ENCODE data around the gene LATS2.
"Not testable (repeated sequence)": the region's sequence is repeated elsewhere in the genome, so short reads cannot be mapped to it uniquely, and the experiment has no call there.

The LATS2 gene

DNA sequence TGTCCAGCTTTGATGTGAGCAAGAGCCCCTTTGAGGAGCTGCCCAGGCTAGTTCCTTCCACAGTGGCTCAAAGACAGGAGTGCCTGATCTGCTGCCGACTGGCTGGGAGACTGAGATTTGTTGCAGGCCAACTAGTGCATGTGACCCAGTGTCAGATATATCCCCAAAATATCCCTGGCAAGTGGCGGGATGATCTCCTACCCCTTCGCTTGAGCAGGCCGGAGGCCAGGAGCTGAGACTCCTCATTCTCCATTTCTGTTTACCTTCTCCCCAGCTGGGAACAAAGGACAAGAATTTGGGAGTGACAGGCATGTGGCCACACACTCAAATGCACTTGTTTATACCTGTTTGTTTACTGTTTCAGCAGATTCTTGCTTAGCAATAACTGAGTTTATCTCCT is 121.7 kb downstream of the LATS2 start:
- H3K4me3 ChIP-seq (ENCODE audit: low read depth, low read length): no peak overlapping the region
- DNase-seq (ENCODE audit: low read depth): no peak
- no peak for TF ChIP-seq CTCF (IDR thresholded peaks at IDR 0.05; ENCODE audit: low read depth, low read length, missing control alignments)

- no peak for DNase-seq (ENCODE audit: low read depth)
- TF ChIP-seq CTCF (IDR thresholded peaks at IDR 0.05; ENCODE audit: low read depth, low read length, missing control alignments): no peak
These were observed 123.1 kb downstream of the LATS2 start for GRCh38 chr13:20938302-20938701.

DNA sequence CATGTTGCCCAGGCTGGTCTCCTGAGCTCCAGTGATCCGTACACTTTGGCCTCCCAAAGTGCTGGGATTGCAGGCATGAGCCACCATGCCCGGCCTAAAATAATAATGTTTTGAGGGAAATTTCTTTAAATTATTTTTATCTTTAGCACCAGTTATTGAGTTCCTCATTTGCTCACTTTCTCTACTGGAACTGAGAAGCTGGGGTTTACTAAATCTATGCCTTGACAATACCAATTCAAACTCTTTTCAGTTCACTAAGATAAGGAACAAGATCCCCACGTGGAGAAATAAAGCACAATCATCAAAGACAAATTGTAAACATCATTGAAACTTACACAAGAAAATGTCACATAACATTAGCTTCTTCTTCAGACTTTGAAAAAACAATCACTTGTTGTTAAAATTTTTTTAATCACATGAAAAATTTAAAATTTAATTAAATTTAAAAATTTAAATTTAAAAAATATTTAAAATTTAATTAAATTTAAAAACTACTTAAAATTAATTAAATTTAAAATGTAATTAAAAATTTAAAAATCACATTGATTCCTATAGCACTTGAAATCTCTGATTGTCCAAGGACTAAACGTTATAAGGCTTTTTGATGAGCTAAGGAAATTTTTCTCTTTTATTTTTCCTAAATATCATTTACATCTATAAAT is 133.7 kb downstream of the LATS2 start:
- TF ChIP-seq CTCF (IDR thresholded peaks at IDR 0.05; ENCODE audit: low read depth, low read length, missing control alignments): no peak
- no peak overlapping the region for H3K4me3 ChIP-seq (ENCODE audit: low read depth, low read length)
- no peak for DNase-seq (ENCODE audit: low read depth)

More at GRCh38 chr13:20938302-20938701, 123.1 kb downstream of the LATS2 start:
- no peak overlapping the region for H3K4me3 ChIP-seq (ENCODE audit: low read depth, low read length)

GRCh38 chr13:20925395-20925790 is 136.0 kb downstream of the LATS2 start:
- not testable (repeated sequence) for DNase-seq (ENCODE audit: low read depth); H3K4me3 ChIP-seq (ENCODE audit: low read depth, low read length)

DNA sequence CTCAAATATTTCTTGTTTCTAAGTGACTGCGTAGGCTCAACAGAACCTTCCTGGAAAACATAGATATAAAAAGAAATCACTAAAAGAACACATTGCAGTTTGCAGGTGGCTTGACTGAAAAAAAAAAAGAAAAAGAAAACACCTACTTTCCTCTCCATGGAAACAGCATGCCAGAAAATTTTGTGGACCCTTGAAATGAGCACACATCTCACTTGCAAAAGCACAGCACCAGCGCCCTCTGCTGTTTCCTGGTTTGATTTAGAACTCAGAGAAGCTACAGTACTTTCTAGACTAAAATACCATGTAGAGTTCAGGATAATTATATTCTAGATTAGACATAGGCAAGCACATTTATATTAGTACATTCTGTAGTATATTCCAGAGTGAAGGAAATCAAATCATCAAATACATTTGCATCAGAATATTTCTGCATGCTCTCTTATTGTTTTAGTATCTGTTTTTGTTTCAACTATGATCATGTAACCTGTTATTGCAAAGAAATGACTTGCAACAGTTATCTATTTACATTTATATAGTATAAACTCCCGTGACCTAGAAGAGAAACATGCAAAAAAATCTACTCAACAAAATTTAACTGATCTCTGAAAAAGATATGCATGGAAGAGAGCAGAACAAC is 136.5 kb downstream of the LATS2 start:
- DNase-seq (ENCODE audit: low read depth): peak; percentile 45
- TF ChIP-seq CTCF (IDR thresholded peaks at IDR 0.05; ENCODE audit: low read depth, low read length, missing control alignments): peak; percentile 68
- no peak overlapping the region for H3K4me3 ChIP-seq (ENCODE audit: low read depth, low read length)

- no peak for DNase-seq (ENCODE audit: low read depth)
- TF ChIP-seq CTCF (IDR thresholded peaks at IDR 0.05; ENCODE audit: low read depth, low read length, missing control alignments): no peak
- H3K4me3 ChIP-seq (ENCODE audit: low read depth, low read length): no peak overlapping the region
These were observed 138.1 kb downstream of the LATS2 start for GRCh38 chr13:20923272-20923671.
